ENCODE data around the gene UPK1B.

UPK1B gene

DNA sequence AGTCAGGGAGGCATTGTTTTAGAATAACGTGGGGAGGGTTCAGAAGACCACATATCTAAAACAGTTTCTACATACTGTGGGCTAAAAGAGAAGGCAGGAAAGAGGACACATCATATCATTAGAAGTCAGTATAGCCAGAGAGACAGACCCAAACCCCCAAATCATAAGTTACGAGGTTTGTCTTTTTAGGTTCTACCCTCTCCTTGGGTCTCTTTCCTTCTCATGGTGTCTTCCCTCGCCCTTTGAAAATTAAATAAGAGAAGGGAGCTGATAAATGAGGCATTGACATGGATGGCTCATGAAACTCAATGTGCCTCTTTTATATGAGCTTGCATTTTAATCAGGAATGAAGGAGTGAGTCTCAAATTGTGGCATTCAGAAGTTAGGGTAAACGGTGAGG, 3.4 kb downstream of the UPK1B start:
- no peak for DNase-seq (ENCODE audit: low spot score)

DNA sequence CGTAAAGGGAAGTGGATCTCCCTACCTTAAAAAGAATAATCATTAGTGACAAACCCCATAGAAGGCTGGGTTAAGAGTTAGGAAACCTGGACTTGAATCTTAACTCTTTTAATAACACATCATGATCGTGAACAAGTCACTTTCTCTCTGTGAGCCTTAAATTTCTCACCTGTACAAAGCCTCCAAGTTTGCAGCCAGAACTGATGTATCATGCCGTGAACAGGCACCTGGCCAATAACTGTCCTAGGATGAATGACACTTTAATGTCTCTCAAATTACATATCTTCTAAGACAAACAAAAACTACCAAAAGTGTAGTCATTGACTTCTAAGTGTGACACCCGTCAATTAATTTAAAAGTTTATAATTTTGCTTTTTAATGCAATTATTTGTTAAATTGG, 3.9 kb downstream of the UPK1B start:
- no peak for DNase-seq (ENCODE audit: low spot score)

DNA sequence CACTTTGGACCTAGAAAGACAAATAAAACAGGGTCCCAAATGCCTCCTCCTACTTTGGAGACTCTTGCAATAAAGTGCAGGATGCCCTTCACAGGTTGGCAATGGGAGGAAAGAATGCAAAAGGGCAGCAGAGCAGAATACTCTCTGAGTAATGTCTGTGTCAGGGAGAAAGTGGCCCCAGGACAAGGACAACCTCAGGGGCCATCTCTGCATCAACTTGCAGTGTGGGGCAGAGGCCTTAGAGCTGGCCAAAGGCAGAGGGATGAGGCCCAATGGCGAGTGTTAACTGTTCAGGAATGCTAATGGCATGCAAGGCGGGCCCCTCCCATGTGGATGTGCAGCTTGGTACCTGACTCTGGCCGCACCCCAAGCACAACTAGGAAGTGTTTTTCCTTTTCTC, 8.4 kb downstream of the UPK1B start:
- no peak for DNase-seq (ENCODE audit: low spot score)

DNA sequence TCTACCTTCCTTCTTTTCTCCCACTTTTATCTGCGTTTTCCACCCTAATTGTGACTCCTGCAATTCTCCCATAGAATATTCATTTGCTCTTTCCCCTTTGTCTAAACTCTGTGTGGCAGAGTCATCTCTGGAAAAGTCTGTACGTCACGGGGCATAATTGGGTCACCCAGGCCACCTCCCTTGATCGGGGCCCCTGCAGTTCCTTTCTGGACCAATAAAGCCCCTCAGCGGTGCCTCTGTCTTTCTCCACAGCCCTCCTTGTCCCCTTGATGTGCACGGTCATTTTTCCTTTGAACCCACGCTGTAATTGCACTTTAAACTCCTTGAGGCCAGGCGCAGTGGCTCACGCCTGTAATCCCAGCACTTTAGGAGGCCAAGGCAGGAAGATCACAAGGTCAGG, 10.7 kb downstream of the UPK1B start:
- DNase-seq (ENCODE audit: low spot score), result no peak

DNA sequence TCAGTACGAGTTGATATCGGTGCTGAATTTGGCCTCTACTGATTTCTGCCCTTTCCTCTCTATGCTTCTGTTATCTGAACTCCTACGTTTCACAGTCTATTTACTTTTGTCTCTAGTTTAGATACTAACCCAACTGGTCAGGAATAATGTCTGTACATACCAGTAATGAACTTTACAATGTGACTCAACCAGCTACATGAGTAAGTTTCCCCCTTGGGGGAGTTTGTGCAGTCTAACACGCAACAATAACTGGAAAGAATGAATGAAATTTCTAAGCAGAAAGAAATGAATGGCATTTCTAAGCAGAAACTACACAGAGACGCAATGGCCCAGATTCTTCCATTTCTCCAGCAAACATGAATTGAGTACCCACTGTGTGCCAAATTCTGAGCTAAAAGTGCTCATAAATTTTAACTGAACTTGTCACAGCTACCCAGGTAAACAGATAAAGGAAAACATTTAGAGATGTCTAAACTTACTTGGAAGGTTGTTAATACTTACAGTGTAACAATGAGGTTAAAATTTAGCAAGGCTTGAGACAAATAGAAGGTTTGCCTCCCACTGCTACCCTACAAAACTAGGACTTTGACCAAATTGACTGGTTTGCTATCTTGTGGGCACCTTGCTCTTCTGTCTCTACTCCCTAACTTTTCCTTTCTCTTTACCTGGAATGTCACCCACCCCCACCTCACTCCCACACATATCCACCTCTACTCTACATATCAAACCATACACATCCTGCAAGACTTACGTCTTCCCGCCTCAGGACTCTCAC, 11.6 kb downstream of the UPK1B start:
- no peak for DNase-seq (ENCODE audit: low spot score)

DNA sequence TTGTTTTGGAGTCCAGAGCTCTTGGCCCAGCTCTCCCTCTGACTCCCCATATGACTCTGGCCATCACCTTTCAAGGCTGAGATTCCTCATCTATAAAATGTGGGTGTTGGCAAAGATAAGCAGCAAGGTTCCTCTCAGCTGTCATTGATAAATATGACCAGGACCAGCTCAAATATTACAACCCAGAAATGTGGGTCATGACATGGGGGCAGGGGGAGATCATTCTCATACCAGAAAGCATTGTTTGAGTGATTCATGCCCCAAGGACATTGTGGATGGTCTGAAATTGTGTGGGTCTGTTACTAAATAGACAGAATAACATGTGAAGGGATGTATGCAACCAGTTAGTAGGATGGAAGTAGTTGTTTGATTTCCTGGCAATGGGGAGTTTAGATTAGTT, 13.9 kb downstream of the UPK1B start:
- DNase-seq (ENCODE audit: low spot score), result no peak

DNA sequence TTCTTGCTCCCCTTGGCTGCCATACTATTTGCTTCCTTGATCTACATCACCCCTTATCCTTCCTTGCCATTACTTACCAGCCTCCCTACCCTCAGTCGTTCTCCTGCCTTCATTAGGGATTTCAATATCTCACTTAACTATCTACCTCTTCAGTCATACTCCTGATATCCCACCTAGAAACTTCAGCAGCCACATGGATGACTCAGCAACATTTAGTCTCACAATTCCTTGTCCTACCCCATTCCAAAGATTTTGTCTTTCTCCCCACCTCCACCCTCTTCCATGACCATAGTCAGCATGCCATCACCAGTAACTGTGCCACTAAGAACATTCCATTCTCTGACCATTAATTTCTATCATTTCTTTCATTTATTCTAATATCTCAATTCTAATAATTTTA, 18.4 kb downstream of the UPK1B start:
- DNase-seq (ENCODE audit: low spot score), result no peak

DNA sequence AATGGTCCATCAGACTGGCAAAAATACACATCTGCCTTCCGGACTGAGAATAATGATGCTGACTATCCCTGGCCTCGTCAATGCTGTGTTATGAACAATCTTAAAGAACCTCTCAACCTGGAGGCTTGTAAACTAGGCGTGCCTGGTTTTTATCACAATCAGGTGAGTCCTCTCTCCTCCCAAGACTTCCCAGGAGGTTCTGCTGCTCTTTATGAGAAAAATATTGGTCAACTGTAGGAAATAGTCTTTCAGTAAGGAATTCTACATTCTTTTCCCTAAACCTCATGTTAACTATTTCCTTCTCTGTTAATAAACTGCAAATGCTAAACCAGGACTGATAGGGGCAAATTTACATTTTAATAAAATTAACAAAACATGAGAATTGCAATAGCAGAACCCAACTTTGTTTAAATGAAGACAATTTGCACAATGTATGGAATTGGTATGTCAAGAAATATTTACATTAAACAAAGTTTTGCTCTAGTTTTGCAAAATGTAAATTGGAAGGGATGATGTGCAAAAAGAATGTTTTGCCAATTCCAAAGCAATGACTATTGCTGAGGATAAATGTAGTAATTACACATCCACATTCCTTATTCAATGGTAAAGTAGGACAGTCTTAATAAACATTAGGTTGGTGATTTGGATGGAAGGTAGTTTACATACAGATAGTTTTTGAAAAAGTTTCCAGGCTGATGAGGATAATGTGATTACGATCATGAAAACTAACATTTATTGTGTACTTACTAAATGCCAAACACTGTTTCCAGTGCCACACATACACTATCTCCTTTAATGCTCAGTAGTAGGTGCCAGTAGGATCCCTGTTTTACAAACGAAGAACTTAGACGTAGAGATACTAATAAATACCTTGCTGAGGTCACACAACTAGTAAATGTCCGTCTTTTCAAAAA, 21.1 kb downstream of the UPK1B start:
- DNase-seq (ENCODE audit: low spot score), result no peak

DNA sequence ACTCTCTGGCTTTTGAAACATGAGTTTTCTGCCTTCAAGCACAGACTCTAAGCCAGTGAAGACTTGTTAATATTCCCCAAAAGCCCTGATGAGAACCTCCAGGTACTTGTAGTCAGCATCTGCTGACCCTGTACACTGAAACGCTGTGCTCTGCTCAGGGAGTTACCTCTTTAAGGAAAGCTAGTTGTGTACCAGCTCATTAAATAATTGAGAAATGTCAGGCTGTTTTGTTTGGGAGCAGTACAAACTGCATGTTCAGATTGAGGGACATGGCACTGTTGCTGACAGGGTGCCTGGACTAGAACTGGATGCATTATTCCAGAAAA, 21.7 kb downstream of the UPK1B start:
- DNase-seq (ENCODE audit: low spot score), result no peak

DNA sequence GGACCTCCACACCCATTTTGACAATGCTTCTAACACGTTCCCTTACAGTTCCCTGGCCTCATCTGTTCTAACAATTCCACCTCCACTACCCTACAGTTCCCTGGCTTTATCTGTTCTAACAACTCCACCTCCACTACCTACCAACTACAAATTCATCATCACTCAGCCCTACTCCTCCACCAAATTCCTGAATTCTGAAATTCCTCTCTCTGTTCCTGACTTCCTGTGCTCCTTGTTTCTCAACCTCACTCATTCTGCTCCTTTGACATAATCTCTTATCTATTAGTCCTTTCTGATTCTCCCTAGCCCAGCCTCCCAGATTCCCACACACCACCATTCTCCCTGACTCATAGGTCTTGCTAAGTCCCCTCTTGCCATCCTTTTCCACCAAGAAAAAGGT, 22.5 kb downstream of the UPK1B start:
- no peak for DNase-seq (ENCODE audit: low spot score)

DNA sequence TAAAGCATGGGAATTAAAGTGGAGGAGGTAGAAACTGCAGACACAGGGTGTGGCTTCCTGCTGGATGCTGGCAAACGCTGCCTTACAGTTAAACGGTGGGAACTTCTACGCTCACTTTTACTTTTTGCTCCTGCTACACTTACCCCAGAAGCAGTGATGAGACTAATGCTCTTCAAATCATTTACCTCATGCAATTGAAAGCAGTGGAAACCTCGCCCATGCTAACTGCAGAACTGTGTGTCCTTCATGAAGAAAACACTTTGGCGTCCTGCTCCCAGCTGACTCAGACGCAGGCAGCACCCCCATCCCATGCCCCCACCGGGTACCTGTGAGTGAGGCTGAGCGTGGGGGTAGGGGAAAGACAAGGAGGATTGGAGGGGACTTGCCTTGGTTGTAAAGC, 31.8 kb downstream of the UPK1B start:
- no peak for DNase-seq (ENCODE audit: low spot score)

DNA sequence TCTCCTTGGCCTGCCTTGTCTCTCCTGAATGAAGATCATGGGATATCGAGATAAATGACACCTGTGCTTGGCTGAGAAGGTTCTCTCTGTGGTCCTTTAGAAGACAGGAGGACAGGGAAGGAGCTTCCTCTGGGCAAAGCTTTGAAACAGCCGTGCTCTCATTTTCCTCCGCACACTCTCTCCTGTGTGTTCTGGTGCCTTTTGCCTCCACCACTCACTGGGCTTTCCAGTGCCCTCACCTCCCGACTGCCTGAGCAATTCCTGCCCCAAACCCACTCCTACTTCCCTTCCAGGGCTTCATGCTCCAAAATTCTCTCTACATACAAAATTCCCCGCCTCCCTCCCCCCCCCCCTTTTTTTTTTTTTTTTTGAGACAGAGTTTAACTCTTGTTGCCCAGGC, 32.3 kb downstream of the UPK1B start:
- no peak for DNase-seq (ENCODE audit: low spot score)

DNA sequence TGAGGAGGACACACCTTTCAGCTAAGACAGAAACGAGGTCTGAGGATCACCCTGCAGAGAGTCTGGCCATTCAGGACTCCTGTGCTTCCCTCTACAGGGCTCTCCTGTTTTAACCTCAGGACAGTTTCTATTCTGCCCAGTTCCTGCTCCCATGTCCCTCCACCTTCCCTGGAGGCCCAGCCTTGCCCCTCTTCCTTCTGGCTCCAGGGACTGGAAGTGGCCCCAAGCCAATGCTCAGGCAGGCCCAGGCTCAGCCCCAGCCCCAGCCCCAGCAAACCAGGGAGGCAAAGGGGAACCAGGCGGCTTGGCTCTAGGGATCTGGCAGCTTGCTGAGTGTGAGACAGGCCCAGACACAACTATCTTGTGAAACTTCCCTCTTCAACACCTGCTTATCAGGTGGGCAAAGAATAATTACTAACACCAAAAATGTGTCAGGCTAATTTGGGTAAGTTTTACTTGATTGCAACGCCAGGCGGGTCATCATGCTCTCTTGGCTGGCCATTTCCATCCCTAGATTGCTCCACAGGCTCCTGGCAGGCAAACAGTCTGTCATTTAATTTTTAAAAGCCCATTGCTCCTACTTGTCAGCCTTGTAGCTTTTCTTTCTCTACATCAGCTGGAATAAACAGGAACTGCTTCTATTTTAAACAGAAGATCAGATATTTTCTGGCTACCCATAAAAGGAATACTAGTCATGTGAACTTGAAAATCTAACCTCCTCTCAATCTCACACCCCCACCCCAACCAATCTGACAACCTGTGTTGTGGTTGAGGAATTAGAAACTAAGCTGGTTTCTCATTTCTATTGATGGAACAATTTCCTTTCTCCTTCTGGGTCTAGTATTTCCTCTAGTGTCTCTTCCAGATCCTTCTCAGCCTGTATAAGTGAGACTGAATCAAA, 33.5 kb downstream of the UPK1B start:
- no peak for DNase-seq (ENCODE audit: low spot score)

DNA sequence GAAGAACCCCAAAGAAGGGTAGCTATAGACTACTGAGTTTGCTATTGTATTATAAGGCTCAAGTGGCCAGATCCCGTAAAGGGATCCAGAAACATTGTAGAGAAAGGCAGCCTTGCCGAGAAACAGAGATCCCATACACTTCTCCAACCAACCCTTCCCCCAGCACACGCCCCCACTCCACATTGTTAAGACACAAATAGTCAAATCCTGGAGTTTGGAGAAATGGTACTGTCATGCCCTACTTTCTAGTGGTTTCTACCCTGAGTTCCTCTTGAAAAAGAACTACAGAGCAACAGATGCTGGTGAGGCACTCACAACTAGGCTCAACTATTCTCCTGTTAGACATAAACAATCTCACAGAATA, 34.1 kb downstream of the UPK1B start:
- no peak for DNase-seq (ENCODE audit: low spot score)

DNA sequence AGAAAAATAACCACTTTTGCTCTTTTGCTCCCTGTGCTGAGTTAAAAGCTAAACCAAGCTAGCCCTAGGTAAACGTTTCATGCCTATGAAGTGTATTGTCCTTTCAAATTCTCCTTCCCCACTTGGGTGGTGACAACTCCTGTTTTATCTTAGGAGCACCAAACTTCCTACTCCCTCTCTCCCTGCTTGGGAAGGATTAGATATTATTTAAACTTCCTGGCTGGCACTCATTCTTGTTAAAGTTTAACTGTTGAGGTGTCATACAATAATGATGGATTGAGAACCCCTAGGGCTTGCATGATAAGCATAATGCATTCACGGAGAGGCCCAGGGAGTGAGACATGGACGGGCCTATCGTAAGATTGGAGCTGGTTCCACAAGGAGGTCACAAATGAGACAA, 37.8 kb downstream of the UPK1B start:
- no peak for DNase-seq (ENCODE audit: low spot score)

DNA sequence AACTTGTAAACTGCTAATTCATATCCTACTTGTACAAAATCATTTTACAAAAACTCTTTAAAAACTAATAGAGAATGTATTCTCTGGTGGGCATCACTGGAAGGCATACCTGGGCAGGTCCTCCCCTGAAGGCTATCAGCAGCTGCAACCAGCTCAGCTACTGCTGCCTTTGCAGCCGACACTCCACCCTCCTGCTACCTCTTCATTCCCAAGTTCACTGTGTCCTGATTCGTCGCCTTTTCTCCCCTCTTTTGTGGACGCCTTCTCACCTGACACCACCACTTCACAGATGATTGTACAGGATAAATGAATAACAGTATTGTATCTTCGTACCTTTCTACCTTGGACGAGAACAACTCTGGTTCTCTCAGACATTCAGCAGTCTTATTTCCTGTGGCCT, 38.4 kb downstream of the UPK1B start:
- no peak for DNase-seq (ENCODE audit: low spot score)

DNA sequence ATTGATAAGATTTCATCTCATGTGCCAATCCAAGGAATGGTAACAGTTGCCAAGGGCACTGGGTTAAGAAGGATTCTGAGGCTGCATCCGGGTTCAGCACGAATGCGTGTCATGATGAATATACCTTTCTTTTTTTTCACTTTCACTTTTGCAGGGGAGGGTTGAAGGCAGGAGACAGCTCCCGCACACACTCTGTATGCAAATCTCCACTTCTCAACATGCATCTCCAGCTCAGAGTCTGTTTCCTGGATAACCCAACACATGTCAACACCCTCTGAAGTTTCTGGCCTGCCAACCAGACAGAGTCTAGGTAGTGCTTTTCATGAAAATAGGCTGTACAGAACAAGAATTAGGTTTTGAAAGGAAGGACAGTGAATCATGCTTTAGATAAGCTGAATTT, 45.7 kb downstream of the UPK1B start:
- no peak for DNase-seq (ENCODE audit: low spot score)

DNA sequence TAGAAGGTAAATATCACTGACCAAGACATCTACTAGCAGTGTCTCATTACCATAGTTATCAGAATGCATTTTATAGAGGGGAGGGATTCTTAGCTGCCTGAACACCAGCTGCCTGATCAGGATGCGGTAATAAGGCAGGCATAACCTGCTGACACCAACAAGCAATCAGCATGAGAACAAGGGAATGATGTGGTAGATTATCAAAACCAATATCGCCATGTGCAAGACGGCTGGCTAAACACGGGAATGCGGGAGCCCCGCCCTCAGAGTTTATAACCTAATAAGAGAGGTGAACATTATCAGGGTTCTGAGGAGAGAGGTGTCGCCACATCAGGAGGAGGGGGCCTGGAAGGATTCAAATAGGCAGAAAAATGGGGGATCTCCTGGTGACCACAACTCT, 46.8 kb downstream of the UPK1B start:
- DNase-seq (ENCODE audit: low spot score), result no peak

DNA sequence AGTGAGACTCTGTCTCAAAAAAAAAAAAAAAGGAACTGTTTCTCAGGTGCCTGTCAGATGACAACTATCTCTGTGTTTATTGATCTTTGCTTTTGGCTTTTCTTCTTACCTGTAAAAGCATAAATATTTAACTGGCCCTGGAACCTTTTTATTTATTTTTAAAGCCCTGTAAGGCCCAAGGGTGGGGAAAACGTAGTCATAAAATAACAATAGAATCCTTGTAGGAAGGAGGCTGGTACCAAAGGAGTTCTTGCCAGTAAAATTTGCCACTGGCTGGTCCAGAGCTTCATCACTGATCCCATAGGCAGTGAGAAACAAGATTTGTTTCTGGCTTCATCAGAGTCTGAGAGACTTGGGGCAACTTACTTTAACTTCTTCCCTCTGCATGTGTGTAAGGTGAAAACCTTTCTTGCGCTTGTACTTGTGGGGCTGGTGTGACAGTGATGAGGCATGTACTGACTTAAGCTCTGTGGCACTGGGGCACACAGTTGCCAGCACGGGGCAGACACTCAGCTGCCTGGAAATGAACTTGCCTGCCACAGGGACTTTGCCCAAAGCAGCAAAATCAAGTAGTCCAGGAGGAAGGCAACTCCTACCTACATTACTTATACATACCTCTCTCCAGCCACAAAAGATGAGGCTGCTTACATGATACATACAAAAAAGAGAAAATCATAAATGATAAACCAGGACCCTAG, 47.7 kb downstream of the UPK1B start:
- no peak for DNase-seq (ENCODE audit: low spot score)

DNA sequence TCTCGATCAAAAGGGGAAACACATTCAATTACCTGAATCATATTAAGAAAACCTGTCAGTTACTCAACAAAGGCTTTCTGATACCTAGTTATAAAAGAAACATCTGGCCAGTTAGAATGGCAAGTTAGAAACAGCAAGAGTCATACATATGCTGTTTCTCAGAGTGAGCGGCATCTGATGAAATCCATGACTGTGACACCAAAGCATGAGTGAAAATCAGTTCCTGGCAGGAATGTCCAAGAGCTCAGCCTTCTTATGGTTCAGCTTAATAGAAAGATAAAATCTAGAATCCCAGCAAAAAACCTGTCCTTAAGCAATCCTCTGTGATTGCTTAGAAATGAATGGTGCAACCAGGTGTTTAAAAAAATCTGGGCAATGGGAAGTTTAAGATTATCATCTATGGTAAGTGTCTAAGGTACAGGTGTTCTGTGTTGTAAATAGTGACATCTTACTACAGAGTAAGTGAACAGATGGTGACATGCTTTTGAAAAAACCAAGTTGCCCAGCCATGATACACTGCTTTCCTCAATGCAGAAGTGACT, 48.5 kb downstream of the UPK1B start:
- DNase-seq (ENCODE audit: low spot score), result no peak

DNA sequence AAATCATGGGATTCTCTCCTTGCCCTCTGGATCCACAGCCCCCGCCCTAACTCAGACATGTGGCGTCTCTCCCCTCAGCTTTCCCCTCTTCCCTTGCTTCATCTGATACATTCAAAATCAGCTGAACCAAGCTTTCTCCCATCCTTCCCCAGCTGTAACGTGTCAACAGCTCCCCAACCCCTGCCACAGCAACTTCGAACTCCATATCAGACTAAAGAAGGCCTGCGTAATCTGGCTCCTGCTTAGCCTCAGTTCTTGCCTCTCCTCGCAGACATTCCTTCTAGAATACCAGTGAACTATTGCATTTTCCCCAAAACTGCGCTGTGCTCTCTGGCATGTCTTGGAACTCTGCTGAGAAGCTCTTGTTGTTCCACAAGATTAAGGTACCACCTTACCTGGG, 49.0 kb downstream of the UPK1B start:
- DNase-seq (ENCODE audit: low spot score), result no peak

DNA sequence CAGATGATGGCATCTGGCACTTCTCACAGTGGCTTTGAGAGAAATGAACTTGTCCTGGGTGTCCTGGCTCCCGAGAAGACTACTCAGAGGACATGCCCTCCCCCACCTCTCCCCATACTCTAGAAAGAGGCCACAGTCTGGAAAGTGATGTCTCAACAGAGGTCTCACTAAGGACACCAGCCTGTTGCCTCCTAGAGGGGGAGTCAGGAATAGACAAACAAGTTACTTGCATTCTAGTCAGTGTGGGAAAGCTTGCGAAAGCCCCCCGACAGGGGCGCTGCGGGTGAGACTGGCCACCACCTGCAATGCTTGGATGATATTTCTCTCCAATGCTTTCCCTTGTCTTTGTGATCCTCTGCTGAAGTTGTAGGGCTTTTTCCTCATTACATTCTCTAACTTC, 50.1 kb downstream of the UPK1B start:
- no peak for DNase-seq (ENCODE audit: low spot score)
